NCI-H345 treated with DMSO at 0.1 percent for 48 hours (cell line): ENCODE measurements around the gene PTPRH.
"Not testable (repeated sequence)": the region's sequence is repeated elsewhere in the genome, so short reads cannot be mapped to it uniquely, and the experiment has no call there.

ENCODE experiments used
- DNase-seq: peaks from one replicate; lab custom pipeline; 2025; ENCODE audit not compliant: unreplicated experiment; lab: John Stamatoyannopoulos, UW

The PTPRH gene

DNA sequence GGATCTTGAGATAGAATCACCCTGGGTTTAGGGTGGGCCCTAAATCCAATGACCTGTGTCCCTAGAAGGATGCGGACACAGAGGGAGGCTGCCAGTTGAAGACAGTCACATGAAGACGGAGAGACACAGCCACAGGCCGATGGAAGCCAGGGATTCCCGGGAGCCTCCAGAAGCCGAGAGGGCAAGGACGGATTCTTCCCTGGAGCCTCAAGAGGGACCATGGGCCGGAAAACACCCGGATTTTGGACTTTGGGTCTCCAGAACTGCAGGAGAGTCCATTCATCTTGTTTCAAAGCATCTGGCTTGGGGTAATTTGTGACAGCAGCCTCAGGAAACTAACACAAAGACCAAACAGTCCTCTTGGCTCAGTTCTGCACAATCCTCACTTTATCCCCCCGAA, 17.0 kb upstream of the PTPRH start:
- DNase-seq = no peak

GRCh38 chr19:55225415-55225958, 16.2 kb upstream of the PTPRH start:
- no peak for DNase-seq

GRCh38 chr19:55224679-55225414, 15.5 kb upstream of the PTPRH start:
- not testable (repeated sequence) for DNase-seq

GRCh38 chr19:55224038-55224665, 14.9 kb upstream of the PTPRH start:
- DNase-seq = no peak

DNA sequence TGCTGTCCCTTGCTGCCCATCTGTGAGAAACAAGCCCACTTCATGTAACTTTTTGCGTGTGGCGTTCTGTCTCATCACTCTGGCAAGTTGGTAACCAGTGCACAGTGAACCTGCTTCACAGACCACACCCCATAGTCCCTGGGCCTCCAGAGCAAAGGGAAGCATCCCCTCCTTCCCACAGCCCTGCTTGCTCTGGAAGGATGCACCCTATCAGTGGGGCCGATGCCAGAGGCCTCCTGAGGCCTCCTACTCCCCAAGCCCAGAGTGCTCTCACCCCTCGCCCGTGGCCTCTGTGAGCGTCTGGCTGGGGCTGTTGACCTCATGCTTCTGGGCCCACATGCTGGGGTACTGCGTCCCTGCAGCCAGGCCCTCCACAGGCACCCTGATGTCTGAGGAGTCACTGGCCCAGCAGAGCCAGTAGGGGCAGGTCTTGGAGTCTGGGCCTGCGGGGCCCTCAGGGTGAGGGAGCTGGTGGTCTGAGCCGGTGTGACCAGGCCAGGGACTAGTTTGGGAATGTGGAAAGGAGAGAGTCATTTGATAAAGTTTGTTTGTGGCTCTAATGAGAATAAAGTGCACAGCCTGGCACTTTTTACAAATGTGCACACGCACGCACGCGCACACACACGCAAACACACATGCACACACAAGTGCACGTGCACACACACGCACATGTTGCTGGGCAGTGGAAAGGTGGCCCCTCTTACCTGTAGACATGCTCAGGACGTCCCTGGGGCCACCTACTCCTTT, 14.2 kb upstream of the PTPRH start:
- DNase-seq = no peak

DNA sequence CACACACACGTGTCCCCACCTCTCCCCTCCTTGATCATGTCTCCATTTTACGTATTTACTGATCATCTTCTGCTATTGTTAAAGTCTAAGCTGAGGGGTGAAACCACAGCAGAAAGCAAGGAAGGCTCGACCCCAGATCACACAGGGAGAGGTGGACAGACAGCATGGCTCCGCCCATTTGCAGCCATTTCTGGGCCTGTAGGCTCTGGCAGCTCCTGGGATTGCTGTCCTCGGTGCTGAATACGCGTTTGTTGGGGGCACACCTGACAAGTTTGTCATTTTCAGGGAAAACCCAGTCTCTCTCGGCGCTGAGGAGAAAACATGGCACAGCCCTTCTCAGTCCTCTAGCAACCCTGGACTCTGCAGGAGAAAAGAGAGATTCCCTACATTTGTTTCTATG, 11.2 kb upstream of the PTPRH start:
- DNase-seq = no peak

GRCh38 chr19:55216461-55217198, 7.3 kb upstream of the PTPRH start:
- peak; percentile 64 for DNase-seq

DNA sequence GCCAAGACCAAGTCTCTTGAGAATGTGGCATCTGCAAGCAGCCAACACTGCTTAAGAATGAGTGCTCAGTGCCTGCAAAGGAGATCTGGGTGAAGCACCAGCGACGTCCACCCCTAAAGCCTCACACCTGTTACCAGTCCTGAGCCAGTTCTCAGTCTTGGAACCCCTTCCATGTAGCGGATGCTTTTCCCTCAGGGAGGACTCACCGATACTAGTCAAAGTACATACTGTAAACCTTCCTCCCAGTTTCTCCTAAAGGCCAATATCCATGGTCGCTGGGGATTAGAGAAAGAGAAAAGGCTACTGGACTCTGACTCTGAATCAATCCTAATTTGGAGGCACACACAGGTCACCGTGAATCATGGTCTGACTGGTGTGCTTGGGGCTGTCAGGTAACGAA, 4.2 kb upstream of the PTPRH start:
- no peak for DNase-seq

- DNase-seq = no peak
Observed at GRCh38 chr19:55212447-55212846, 3.1 kb upstream of the PTPRH start.

- peak; percentile 5 for DNase-seq
Observed at GRCh38 chr19:55209693-55210472, 582 bp upstream of the PTPRH start.

DNA sequence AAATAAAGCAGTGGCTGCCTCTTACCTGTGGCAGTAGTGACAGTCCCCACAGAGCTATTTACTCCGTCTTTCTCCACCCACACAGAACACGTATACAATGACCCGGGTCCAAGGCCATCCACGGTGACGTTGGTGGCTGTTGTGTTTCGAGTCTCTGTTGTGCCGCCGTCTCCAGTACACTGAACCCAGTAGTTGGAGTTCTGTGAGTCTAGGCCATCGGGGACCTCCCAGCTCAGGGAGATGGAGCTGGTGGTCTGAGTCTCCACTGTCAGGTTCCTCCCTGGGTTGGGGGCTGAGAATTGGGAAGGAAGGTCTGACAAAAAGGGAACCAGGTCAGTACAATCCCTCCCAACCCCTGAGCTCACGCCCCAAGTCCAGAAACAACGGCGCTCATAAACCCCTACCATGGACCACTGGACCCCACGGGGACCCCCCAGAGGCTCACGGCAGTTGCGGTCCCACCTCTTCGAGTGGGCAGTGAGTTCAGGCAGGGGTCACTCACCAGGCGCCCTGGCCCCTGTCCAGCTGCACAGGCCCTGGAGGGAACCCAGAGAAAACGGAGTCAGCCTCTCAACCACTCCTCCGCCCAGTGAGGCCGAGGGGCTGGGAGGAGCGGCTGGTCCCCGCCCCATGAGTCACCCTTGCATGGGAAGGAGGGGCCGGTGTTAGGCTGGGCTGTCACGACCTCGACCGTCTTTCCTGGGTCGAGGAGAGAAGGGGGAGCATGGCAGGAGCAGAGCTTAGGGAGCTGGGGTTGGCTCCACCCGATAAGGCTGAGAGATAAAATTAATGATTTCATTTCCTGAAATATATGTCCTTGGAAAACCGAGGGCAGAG, 2.4 kb downstream of the PTPRH start:
- no peak for DNase-seq

DNA sequence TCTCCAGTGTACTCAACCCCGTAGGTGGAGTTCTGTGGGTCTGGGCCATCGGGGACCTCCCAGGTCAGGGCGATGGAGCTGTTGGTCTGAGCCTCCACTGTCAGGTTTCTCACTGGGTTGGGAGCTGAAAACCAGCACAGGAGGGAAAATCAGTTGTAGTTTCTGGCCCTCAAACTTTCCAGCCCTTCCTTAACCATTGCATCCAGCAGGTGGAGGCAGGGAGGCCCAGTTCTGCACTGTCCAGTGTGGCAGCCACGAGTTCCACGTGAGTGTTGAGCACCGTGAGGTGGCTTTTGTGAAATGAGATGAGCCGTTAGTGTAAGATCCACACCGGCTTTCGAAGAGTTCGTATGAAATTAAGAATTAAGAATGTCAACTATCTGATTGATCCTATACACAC, 7.1 kb downstream of the PTPRH start:
- not testable (repeated sequence) for DNase-seq

DNA sequence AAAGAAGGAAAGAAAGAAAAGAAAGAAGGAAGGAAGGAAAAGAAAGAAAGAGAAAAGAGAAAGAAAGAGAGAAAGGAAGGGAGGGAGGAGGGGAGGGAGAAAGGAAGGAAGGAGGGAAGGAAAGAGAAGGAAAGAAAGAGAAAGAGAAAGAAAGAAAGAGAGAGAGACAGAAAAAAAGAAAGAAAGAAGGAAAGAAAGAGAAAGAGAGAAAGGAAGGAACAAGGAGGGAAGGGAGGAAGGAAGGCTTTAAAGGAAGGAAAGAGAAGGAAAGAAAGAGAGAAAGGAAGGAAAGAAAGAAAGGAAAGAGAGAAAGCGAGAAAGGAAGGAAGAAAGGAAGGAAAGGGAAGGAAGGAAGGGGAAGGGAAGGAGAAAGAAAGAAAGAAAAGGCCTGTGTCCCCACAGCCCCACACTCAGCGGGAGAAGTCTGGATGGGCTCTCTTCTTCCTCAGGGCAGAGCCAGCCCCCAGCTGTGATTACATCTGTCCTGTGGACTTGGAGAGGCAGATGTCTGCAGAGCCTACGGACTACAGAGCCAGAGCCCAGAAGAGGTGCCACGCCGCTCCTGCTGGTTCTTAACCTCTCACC, 9.6 kb downstream of the PTPRH start:
- no peak for DNase-seq

GRCh38 chr19:55198651-55199050, 10.7 kb downstream of the PTPRH start:
- no peak for DNase-seq

- DNase-seq = no peak
Observed at GRCh38 chr19:55197528-55197927, 11.8 kb downstream of the PTPRH start.

- no peak for DNase-seq
Observed at GRCh38 chr19:55196803-55197202, 12.5 kb downstream of the PTPRH start.

- no peak for DNase-seq
Observed at GRCh38 chr19:55193481-55193880, 15.8 kb downstream of the PTPRH start.

- DNase-seq = no peak
Observed at GRCh38 chr19:55189403-55189835, 19.9 kb downstream of the PTPRH start.

DNA sequence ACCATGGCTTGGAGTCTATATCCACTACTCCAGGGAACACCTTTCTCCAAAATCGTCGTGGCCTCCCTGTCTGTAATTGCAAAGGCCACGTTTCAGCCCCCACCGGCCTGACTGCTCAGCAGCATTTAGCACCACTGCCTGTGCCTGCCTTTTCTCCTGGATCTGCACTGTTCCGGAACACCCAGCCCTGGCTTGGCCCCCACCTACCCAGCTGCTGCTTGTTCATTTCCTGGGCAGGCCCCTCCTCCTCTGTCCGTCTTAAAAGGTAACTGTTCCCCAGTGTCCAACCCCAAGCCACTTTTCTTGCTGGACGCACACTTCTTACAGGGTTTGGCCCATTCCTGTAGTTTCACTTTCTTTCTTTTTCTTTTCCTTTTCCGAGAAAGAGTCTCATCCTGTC, 20.7 kb downstream of the PTPRH start:
- no peak for DNase-seq
